Fibroblast of mammary gland (primary cell): ENCODE results near the gene OTUD4.

ENCODE experiments used
- DNase-seq: peaks from one replicate; pipeline ENCODE4 v3.0.0-alpha.2; 2010; ENCODE audit warnings: low read depth
- H3K4me3 ChIP-seq: 2 replicates; pipeline ENCODE4 v1.5.1; 2011; ENCODE audit warnings: low read depth, mild to moderate bottlenecking, low read length, moderate library complexity; ENCODE audit not compliant: control insufficient read depth
- CTCF ChIP-seq: conservative IDR thresholded peaks from 2 replicates; pipeline ENCODE4 v1.5.1; 2011; ENCODE audit warnings: low read depth, low read length, inconsistent platforms; ENCODE audit not compliant: control insufficient read depth, insufficient read depth

OTUD4 gene

GRCh38 chr4:145090380-145090779 lies 90.0 kb downstream of the OTUD4 start:
- TF ChIP-seq CTCF: no peak
- DNase-seq: no peak
- no peak overlapping the region for H3K4me3 ChIP-seq

- H3K4me3 ChIP-seq: no peak overlapping the region
- TF ChIP-seq CTCF: no peak
- peak; percentile 16 for DNase-seq
These were observed 96.3 kb downstream of the OTUD4 start for GRCh38 chr4:145083891-145084605.
